ENCODE results near the gene PTPRK.

Gene PTPRK

GRCh38 chr6:128139519-128139918 is 380.9 kb downstream of the PTPRK start:
- DNase-seq (ENCODE audit: low read depth, low spot score): no peak

- DNase-seq (ENCODE audit: low read depth, low spot score): no peak
Observed at GRCh38 chr6:128138694-128139093, 381.7 kb downstream of the PTPRK start.

DNA sequence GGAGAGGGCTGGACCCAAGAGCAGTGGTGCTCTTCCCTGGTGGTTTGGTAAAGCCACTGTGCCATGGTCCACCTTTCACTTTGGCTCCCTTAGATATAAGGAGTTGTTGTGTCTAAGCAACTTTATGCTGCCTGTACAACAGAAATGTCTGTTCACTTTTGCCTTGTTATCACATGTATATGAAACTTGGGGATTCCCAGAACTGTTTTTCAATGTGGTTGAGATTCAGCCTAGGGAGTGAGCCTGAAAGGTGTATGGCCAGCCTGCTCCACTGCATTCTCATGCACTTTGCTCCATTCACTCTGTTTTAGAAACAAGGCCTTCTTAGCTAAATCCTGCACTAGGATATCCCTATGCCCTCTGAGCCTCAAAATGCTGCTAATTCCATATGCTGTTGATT is 385.1 kb downstream of the PTPRK start:
- no peak for DNase-seq (ENCODE audit: low read depth, low spot score)

DNA sequence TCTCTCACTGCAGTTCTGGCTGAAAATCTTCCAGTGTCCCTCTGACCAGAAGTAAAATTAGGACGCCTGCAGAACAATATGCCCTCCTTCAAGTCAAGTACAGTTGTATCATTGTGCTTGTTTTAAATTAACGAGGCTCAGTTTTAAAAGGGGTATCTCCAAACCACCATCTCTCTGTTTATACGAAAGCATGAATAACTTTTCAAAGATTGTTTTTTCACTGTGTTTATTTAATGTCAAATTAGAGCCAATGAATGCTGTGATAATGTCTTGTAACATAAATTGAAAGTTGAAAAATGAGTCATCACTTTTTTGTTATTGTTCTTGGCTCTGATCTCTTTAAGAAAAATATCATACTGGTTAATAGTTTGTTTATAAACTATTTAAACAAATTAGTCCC is 388.8 kb downstream of the PTPRK start:
- DNase-seq (ENCODE audit: low read depth, low spot score): no peak

- DNase-seq (ENCODE audit: low read depth, low spot score): no peak
Observed at GRCh38 chr6:128131036-128131435, 389.4 kb downstream of the PTPRK start.

DNA sequence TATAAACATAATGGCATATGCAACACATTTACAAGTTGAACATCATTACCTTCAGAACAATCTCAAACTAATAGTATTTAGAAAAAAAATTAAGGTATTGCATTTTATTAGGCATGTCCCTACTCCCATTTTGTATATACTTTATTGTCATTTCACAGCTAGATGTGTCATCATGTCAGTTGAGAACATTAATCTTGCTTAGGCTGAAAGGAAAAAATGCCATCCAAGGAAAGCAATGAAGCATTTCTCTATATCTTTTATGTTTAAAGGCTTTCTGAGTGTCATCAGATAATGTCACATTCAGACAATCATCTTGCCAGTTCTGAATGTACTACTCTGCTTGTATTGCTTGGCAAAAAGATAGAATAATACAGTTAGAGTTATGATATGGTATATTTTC is 390.7 kb downstream of the PTPRK start:
- DNase-seq (ENCODE audit: low read depth, low spot score): no peak

- no peak for DNase-seq (ENCODE audit: low read depth, low spot score)
Observed at GRCh38 chr6:128127650-128128049, 392.7 kb downstream of the PTPRK start.

DNA sequence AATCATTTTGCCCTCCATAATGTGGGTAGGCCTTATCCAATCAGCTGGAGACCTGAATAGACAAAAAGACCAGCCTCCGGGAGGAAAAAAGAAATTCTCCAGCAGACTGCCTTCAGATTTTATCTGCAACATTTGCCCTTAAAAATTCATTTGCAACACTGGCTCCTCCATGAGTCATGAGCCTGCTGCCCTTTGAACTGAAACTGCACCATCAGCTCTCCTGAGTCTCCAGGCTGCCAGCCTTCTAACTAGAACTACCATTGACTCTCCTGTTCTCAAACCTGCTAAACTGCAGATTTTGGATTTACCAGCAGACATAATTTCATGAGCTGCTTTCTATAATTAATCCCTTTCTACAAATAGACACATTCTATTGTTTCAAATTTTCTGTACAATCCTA is 395.7 kb downstream of the PTPRK start:
- no peak for DNase-seq (ENCODE audit: low read depth, low spot score)

DNA sequence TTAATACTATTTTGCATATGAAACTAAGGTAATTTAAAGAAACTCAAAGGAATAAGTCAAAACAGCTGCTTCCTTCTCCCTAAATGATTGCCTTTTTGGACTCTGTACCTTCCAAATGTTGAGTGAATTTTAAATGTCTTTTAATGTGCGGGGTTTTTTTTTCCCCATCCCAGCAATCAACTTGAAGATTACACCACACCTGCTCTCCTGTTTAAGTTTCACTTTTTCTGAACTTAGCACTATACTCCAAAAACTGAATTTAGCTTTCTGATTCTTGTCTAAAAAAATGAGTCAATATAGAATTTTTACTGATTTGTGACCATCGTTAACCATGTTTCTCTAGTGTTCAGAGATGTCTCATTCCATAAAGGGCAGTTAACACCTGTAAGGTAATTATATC is 398.8 kb downstream of the PTPRK start:
- no peak for DNase-seq (ENCODE audit: low read depth, low spot score)

GRCh38 chr6:128121190-128121589 is 399.2 kb downstream of the PTPRK start:
- no peak for DNase-seq (ENCODE audit: low read depth, low spot score)

DNA sequence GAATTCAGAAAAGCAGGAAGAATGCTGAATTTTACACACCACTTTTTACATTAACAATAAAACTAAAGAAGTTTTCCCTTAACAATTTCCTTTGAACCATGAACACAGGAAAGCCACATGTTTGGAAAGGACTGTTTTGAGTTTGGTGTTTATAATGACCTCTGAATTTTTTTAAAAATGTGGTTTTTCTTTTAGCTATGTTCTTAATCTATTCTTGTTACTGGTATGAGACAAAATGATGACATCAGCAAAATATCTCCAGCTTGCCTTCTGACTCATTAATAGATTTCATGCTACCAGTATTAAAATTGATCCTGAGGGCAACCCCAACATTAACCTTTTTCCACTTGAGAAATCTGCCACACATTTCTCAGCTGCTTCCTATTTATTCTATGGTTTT is 402.0 kb downstream of the PTPRK start:
- no peak for DNase-seq (ENCODE audit: low read depth, low spot score)

GRCh38 chr6:128117916-128118315 is 402.5 kb downstream of the PTPRK start:
- DNase-seq (ENCODE audit: low read depth, low spot score): no peak

GRCh38 chr6:128114164-128114563 is 406.2 kb downstream of the PTPRK start:
- DNase-seq (ENCODE audit: low read depth, low spot score): no peak

DNA sequence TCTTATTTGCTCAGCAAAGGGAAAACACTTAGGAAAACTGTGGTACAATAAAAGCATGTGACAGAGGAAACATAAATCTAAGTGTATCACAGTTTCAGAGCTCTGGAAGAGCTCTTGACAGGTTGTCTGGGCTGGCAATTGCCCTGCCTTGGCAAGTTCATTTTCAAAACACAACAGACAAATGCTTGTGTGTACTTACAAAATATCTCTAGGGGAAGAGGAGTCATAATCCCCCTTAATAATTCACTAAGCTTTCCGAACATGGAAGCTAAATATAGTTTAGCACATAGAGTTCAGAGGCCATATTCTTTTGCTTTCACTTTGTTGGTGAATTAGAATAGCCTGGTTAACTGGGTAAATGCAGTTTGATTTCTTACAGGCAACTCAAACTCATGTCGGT is 407.9 kb downstream of the PTPRK start:
- no peak for DNase-seq (ENCODE audit: low read depth, low spot score)

GRCh38 chr6:128111096-128111495 is 409.3 kb downstream of the PTPRK start:
- no peak for DNase-seq (ENCODE audit: low read depth, low spot score)

- DNase-seq (ENCODE audit: low read depth, low spot score): no peak
Observed at GRCh38 chr6:128107682-128108081, 412.7 kb downstream of the PTPRK start.

- no peak for DNase-seq (ENCODE audit: low read depth, low spot score)
Observed at GRCh38 chr6:128099571-128100197, 420.7 kb downstream of the PTPRK start.

- no peak for DNase-seq (ENCODE audit: low read depth, low spot score)
Observed at GRCh38 chr6:128098000-128098581, 422.3 kb downstream of the PTPRK start.

GRCh38 chr6:128097009-128097408 is 423.4 kb downstream of the PTPRK start:
- no peak for DNase-seq (ENCODE audit: low read depth, low spot score)

DNA sequence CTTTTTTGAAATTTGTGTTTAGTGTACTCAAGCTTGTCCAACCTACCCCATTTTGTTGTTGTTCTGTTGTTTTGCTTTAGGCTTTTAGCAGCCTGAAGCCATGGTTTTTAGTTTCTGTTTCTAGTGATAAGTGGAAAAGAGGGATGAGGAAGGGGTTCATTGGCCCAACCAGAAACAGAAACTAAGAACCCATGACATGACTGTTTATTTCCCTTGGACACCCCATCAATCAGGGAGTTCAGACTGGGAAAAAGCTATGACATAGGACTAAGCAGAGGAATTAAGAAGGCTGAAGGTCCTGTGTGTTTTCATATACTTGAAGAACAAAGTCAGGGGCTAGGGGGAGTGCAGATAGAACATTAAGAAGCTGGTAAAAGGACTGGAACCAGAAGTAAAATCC is 425.0 kb downstream of the PTPRK start:
- DNase-seq (ENCODE audit: low read depth, low spot score): no peak

DNA sequence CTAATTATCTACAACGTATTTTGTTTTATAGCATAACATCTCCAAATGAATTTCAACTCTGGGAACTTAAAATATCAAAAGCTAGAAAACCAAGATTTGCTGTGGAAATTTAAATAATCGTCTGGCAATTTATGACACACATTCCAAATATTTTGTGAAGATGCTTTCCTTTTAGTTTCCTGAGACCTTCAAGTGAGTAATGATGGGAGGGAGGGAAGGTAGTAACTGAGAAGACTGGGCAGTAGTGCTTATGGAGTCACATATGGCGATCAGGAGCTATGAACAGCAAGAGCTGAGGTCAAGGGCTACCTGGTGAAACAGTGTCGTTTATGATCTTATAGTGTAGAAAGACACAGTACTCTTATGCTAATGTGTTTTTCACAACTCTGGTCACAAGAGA is 441.4 kb downstream of the PTPRK start:
- DNase-seq (ENCODE audit: low read depth, low spot score): no peak

DNA sequence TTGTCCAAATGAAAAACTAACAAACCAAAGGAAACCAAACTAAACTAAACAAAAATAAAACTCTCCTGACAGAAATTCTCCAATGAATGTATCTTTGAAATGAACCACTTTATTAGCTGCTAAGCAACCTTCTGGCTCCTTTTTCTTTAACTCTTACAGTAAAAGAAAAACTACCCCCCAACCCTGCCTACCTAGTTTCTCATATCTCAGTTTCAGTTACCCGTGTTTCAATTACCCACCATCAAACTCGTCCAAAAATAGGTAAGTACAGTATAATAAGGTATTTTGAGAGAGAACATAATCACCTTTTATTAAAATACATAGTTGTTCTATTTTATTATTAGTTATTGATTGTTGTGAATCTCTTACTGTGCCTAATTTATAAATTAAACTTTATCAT is 442.1 kb downstream of the PTPRK start:
- no peak for DNase-seq (ENCODE audit: low read depth, low spot score)

GRCh38 chr6:128076843-128077242 is 443.6 kb downstream of the PTPRK start:
- DNase-seq (ENCODE audit: low read depth, low spot score): no peak

- DNase-seq (ENCODE audit: low read depth, low spot score): no peak
Observed at GRCh38 chr6:128074567-128074966, 445.8 kb downstream of the PTPRK start.

Measured in activated naive CD8-positive, alpha-beta T cell treated with anti-CD3 and anti-CD28 coated beads, Interleukin-2, amount 50 U/mL, for 16 hours (primary cell).